ENCODE data around the gene CHST1. TPM values are rescaled to one million over a fixed set of nuclear protein-coding genes. Genes with fewer than 3 reads are reported as not detected.

The CHST1 gene
- total RNA-seq, 2 experiments from 2014 or later = not detected

DNA sequence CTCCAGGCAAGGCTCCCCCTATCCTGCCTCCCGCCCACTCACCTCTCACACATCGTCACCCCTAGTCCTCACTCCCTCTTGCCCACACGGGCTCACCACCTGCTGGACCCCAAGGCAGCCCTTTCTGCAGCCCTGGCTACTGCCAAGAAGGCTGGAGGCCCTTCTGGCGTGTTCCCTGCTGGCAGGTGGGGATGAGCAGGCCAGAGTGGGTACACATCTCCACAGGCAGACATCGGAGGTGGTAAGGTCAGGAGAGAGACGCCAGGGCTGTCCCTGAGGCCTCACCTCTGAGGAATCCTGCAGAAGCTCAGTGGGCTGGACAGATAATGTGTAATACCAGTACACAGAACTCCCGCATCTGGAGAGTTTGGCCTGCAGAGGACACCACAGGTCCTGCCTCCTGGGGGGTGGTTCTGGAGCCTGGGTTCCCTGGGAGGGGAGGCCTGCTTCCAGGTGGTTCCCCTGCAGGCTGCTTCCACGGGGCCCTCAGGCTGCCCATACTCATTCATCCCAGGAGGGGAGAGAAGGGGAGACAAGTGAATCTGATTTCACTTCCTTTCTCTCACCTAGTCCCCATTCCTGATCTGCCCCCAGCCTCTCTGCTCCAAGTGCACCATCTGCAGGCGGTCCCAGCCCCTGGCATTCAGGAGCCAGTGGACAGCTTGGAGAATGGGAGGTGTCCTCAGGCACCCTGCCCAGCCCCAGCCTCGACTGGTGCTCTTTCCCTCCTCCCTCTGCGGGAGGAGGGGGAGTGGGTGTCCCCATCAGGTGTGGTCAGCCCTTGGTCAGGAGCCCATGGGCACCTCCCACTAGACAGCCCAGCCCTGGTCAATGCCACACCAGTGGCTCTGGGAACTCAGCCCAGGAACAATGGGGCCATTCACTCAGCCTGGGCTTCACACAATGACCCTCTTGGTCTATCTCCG, 6.1 kb upstream of the CHST1 start:
- intact Hi-C loops (cut with micrococcal nuclease) = no loop called here
- Mint-ChIP-seq H3K27ac (no peak overlapping the region), H3K36me3 (ENCODE audit: low read depth) (no peaks in the 10 kb centered on the region), H3K4me3 (no peak overlapping the region), H3K9me3 (no peaks in the 10 kb centered on the region), H3K4me1 (ENCODE audit: low read depth) (no peaks in the 10 kb centered on the region), H3K27me3 (ENCODE audit: low read depth) (peaks cover 15% of the 10 kb centered on the region)
- CTCF ChIA-PET = no interaction called here
- no peak for DNase-seq

DNA sequence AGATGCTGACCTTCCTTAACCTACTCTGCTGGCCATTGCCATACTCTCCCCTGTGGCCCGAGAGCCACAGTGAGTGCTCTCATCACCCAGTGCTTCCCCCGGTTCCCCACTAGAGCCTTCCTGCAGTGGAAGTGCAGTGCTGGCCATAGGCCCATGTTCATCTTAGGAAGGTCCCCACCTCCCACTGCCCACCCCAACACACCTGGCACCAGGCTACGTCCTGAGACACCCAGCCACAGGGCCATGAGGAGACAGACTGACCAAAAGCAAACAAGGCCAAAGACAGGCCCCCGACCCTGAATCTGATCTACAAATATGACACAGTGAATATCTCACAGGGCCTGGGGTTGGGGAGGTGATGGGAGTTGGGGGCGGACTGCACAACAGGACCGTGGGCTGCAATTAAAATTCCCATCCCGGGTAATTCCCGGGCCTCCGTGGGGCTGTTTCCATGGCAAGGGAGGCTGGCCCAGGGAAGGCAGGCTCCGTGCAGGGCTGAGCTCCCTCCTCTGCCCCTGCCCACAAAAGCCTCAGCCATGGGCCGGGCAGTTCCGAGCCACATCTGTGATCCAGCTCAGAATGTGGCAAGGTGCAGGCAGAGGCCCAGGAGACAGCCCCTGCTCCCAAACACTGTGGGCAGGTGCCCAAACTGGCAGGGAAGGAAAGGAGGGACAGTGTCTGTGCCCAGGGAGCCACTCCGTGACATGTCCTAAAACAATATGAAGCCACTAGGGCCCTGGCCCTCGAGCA, 5.1 kb upstream of the CHST1 start:
- CTCF ChIA-PET = no interaction called here
- no peak overlapping the region for H3K4me3 Mint-ChIP-seq
- intact Hi-C loops (cut with micrococcal nuclease) = no loop called here
- peaks cover 22% of the 10 kb centered on the region for H3K27me3 Mint-ChIP-seq (ENCODE audit: low read depth)
- no peak for DNase-seq
- peaks cover 2% of the 10 kb centered on the region for H3K4me1 Mint-ChIP-seq (ENCODE audit: low read depth)
- no peak overlapping the region for H3K27ac Mint-ChIP-seq
- H3K9me3 Mint-ChIP-seq = no peaks in the 10 kb centered on the region
- H3K36me3 Mint-ChIP-seq (ENCODE audit: low read depth) = no peaks in the 10 kb centered on the region

- intact Hi-C loops (cut with micrococcal nuclease) = no loop called here
- Mint-ChIP-seq H3K9me3 (no peaks in the 10 kb centered on the region), H3K27ac (no peak overlapping the region), H3K36me3 (ENCODE audit: low read depth) (no peaks in the 10 kb centered on the region), H3K4me1 (ENCODE audit: low read depth) (peaks cover 2% of the 10 kb centered on the region), H3K27me3 (ENCODE audit: low read depth) (peaks cover 22% of the 10 kb centered on the region), H3K4me3 (no peak overlapping the region)
- CTCF ChIA-PET = interaction anchor here (1.3 kb wide), 1 partner anchor 15 kb away, joined by 5 read pairs; no protein-coding TSS in a partner anchor
- no peak for DNase-seq
These were observed 4.5 kb upstream of the CHST1 start for GRCh38 chr11:45669956-45670355.

GRCh38 chr11:45669146-45669545, 3.7 kb upstream of the CHST1 start:
- no peaks in the 10 kb centered on the region for H3K36me3 Mint-ChIP-seq (ENCODE audit: low read depth)
- H3K4me1 Mint-ChIP-seq (ENCODE audit: low read depth) = peaks cover 2% of the 10 kb centered on the region
- H3K27ac Mint-ChIP-seq = no peak overlapping the region
- H3K4me3 Mint-ChIP-seq = no peak overlapping the region
- intact Hi-C loops (cut with micrococcal nuclease) = no loop called here
- H3K9me3 Mint-ChIP-seq = no peaks in the 10 kb centered on the region
- no peak for DNase-seq
- peaks cover 22% of the 10 kb centered on the region for H3K27me3 Mint-ChIP-seq (ENCODE audit: low read depth)
- CTCF ChIA-PET = interaction anchor here (1.3 kb wide), 1 partner anchor 14 kb away, joined by 5 read pairs; no protein-coding TSS in a partner anchor

GRCh38 chr11:45667929-45668680, 2.7 kb upstream of the CHST1 start:
- CTCF ChIA-PET = no interaction called here
- Mint-ChIP-seq H3K27ac (no peak overlapping the region), H3K9me3 (no peaks in the 10 kb centered on the region), H3K27me3 (ENCODE audit: low read depth) (peaks cover 32% of the 10 kb centered on the region), H3K4me1 (ENCODE audit: low read depth) (peaks cover 2% of the 10 kb centered on the region), H3K4me3 (no peak overlapping the region), H3K36me3 (ENCODE audit: low read depth) (no peaks in the 10 kb centered on the region)
- no peak for DNase-seq
- intact Hi-C loops (cut with micrococcal nuclease) = no loop called here

- H3K27me3 Mint-ChIP-seq (ENCODE audit: low read depth) = peaks cover 38% of the 10 kb centered on the region
- H3K36me3 Mint-ChIP-seq (ENCODE audit: low read depth) = no peaks in the 10 kb centered on the region
- H3K27ac Mint-ChIP-seq = no peak overlapping the region
- H3K9me3 Mint-ChIP-seq = no peaks in the 10 kb centered on the region
- H3K4me3 Mint-ChIP-seq = no peak overlapping the region
- peaks cover 5% of the 10 kb centered on the region for H3K4me1 Mint-ChIP-seq (ENCODE audit: low read depth)
- no peak for DNase-seq
- intact Hi-C loops (cut with micrococcal nuclease) = no loop called here
- CTCF ChIA-PET = no interaction called here
These were observed 1.5 kb upstream of the CHST1 start for GRCh38 chr11:45666648-45667642.

- Mint-ChIP-seq H3K9me3 (no peaks in the 10 kb centered on the region), H3K4me1 (ENCODE audit: low read depth) (peaks cover 5% of the 10 kb centered on the region), H3K27me3 (ENCODE audit: low read depth) (peaks cover 43% of the 10 kb centered on the region), H3K27ac (no peak overlapping the region), H3K4me3 (peak overlapping the region; percentile 60), H3K36me3 (ENCODE audit: low read depth) (no peaks in the 10 kb centered on the region)
- intact Hi-C loops (cut with micrococcal nuclease) = no loop called here
- DNase-seq = no peak
- CTCF ChIA-PET = no interaction called here
These were observed 668 bp upstream of the CHST1 start for GRCh38 chr11:45665933-45666647.

DNA sequence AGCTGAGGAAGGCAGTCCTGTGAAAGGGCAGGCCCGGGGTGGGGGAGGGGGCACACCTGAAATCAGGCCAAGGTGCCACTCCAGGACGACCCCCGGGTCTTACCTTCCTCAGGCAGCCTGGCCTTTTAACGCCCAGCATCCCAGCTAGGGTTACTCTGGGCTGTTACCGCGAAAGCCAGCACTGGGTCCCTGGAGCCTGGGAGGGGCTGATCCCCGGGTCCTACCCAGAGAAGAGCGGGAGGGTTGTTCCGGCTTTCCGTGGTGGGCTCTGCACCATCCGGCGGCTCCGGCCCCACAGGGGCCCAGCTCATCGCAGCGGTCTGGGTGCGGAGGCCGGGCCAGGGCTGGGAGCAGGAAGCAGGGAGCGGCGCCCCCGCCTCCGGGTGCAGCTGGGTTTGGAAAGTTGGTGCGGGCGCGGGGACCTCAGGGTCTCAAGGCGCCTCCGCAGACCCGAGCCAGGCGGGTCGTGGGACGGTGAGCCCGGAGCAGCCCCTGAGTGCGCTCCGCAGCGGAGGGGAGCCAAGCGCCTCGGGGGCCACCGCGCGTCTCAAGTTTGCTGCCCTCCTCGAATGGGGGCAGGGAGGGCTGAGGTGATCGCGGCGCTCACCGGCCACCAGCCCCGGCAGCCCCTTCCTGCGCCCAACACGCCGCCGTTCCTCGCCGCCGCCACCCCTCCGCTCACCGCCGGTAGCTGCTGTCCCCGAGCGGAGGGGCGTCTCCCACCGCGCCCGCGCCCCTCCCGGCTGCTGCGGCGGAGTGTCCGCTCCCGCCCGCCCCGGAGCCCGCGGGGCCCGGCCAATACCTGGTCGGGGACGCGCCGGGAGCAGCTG, 831 bp downstream of the CHST1 start:
- Mint-ChIP-seq H3K36me3 (ENCODE audit: low read depth) (no peaks in the 10 kb centered on the region), H3K4me1 (ENCODE audit: low read depth) (peaks cover 5% of the 10 kb centered on the region), H3K9me3 (no peaks in the 10 kb centered on the region), H3K4me3 (no peak overlapping the region), H3K27me3 (ENCODE audit: low read depth) (peaks cover 52% of the 10 kb centered on the region), H3K27ac (no peak overlapping the region)
- DNase-seq = no peak
- intact Hi-C loops (cut with micrococcal nuclease) = no loop called here
- CTCF ChIA-PET = interaction anchor here (1.0 to 1.9 kb wide), 3 partner anchors 9 to 107 kb away, joined by 5 to 8 read pairs (median 5); no protein-coding TSS in a partner anchor

GRCh38 chr11:45663486-45664375, 1.7 kb downstream of the CHST1 start:
- no peak overlapping the region for H3K27ac Mint-ChIP-seq
- H3K27me3 Mint-ChIP-seq (ENCODE audit: low read depth) = peaks cover 52% of the 10 kb centered on the region
- H3K36me3 Mint-ChIP-seq (ENCODE audit: low read depth) = no peaks in the 10 kb centered on the region
- intact Hi-C loops (cut with micrococcal nuclease) = loop anchor here (2.0 kb wide), 1 partner anchor 109 kb away; no protein-coding TSS in a partner anchor
- H3K4me3 Mint-ChIP-seq = no peak overlapping the region
- no peaks in the 10 kb centered on the region for H3K9me3 Mint-ChIP-seq
- CTCF ChIA-PET = interaction anchor here (1.0 to 1.9 kb wide), 4 partner anchors 8 to 108 kb away, joined by 3 to 8 read pairs (median 5); no protein-coding TSS in a partner anchor
- H3K4me1 Mint-ChIP-seq (ENCODE audit: low read depth) = peaks cover 5% of the 10 kb centered on the region
- no peak for DNase-seq

All from activated naive CD4-positive, alpha-beta T cell treated with anti-CD3 and anti-CD28 coated beads for 36 hours (primary cell).